Kidney epithelial cell (primary cell): ENCODE results near the gene DBI. TPM values are rescaled to one million over a fixed set of nuclear protein-coding genes. Genes with fewer than 3 reads are reported as not detected.

ENCODE experiments used
- DNase-seq: peaks from one replicate; pipeline ENCODE4 v3.0.0-alpha.2; 2010; ENCODE audit warnings: low read depth
- H3K27me3 ChIP-seq: 2 replicates; pipeline ENCODE4 v1.6.0; 2011; ENCODE audit warnings: low read length; ENCODE audit not compliant: control insufficient read depth, insufficient read depth
- H3K36me3 ChIP-seq: 2 replicates; pipeline ENCODE4 v1.5.1; 2011; ENCODE audit warnings: low read length; ENCODE audit not compliant: control insufficient read depth, insufficient read depth
- H3K4me3 ChIP-seq: 2 replicates; pipeline ENCODE4 v1.5.1; 2011; ENCODE audit warnings: low read depth, mild to moderate bottlenecking, control low read depth, low read length
- CTCF ChIP-seq: IDR thresholded peaks from 2 replicates; pipeline ENCODE4 v1.5.1; 2011; ENCODE audit warnings: mild to moderate bottlenecking, moderate library complexity, low read length, control low read depth, inconsistent platforms; ENCODE audit not compliant: insufficient read depth, poor library complexity, severe bottlenecking
- total RNA-seq: library from RNA; depleted of rRNA; stranded (reverse); fragments of >200 nt; gene quantifications from 2 replicates; pipeline ENCODE4 v1.2.3, GENCODE V29; 2015

The DBI gene
- total RNA-seq, 1 donor from 2014 or later, result 98.0 TPM

DNA sequence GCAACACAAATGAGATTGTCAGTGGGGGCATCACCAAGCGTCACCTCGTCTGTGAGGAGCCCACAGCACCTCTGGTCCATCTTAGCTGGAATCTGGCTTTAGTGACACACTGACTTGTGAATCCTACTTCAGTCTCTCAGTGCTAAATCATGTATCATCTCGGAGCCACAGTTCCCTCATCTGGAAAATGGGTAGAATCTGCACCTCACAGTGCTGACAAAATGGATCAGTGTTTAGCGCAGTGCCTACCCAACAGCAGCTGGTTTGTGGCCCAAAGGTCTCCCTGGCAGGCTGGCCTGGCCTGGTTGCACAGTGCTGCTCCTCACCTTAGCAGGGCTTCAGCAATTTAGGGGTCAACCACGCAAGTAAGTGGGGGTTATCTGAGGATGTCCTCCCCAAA, 10.0 kb downstream of the DBI start:
- DNase-seq, result no peak
- TF ChIP-seq CTCF, result no peak
- H3K27me3 ChIP-seq, result no peaks in the 10 kb centered on the region
- H3K4me3 ChIP-seq, result no peak overlapping the region
- peaks cover 6% of the 10 kb centered on the region for H3K36me3 ChIP-seq

GRCh38 chr2:119377294-119377992, 10.7 kb downstream of the DBI start:
- TF ChIP-seq CTCF, result no peak
- DNase-seq, result no peak
- peaks cover 6% of the 10 kb centered on the region for H3K36me3 ChIP-seq
- no peaks in the 10 kb centered on the region for H3K27me3 ChIP-seq
- no peak overlapping the region for H3K4me3 ChIP-seq

GRCh38 chr2:119377993-119378345, 11.2 kb downstream of the DBI start:
- Histone ChIP-seq H3K36me3 (peaks cover 4% of the 10 kb centered on the region), H3K4me3 (no peak overlapping the region), H3K27me3 (no peaks in the 10 kb centered on the region)
- no peak for DNase-seq
- TF ChIP-seq CTCF, result no peak

GRCh38 chr2:119378566-119378965, 11.8 kb downstream of the DBI start:
- H3K4me3 ChIP-seq, result no peak overlapping the region
- no peaks in the 10 kb centered on the region for H3K27me3 ChIP-seq
- H3K36me3 ChIP-seq, result no peaks in the 10 kb centered on the region
- no peak for TF ChIP-seq CTCF
- DNase-seq, result no peak

DNA sequence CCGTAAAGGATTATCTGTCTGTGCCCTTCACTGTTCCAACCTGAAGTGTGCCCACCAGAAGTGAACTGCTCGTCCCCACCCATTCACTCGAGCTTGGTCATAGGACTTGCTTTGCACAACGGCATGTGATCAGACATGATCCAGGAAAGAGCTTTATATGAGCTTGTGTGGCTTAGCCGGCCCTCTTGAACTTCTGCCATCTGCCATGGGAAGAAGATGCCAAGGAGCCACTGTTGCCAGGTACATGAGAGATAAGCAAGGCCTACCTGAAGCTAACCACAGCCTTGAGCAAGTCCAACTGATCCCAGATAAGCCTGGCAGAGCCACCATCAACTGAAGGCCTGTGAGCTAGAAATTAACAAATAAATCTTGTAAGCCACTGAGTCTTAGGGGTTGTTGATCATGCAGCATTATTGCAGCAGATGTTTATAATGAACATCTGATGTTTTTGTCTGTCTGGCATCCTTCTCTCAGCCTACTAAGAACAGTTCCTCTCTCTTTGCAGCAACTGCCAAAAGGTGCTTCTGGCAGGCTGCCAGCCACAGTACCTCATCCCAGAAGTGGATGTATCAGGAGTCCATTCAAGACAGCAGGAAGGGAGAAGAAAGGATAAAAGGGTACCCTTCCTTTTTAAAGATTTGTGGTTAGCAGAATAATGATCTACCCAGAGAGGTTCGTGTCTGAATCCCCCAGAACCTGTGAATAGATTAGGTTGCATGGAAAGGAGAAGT, 16.8 kb downstream of the DBI start:
- TF ChIP-seq CTCF, result no peak
- H3K36me3 ChIP-seq, result no peaks in the 10 kb centered on the region
- DNase-seq, result no peak
- no peaks in the 10 kb centered on the region for H3K27me3 ChIP-seq
- H3K4me3 ChIP-seq, result no peak overlapping the region
